ENCODE data around the gene SMTNL2. TPM values are rescaled to one million over a fixed set of nuclear protein-coding genes. Genes with fewer than 3 reads are reported as not detected.

SMTNL2 gene
- total RNA-seq, 1 donor = not detected

DNA sequence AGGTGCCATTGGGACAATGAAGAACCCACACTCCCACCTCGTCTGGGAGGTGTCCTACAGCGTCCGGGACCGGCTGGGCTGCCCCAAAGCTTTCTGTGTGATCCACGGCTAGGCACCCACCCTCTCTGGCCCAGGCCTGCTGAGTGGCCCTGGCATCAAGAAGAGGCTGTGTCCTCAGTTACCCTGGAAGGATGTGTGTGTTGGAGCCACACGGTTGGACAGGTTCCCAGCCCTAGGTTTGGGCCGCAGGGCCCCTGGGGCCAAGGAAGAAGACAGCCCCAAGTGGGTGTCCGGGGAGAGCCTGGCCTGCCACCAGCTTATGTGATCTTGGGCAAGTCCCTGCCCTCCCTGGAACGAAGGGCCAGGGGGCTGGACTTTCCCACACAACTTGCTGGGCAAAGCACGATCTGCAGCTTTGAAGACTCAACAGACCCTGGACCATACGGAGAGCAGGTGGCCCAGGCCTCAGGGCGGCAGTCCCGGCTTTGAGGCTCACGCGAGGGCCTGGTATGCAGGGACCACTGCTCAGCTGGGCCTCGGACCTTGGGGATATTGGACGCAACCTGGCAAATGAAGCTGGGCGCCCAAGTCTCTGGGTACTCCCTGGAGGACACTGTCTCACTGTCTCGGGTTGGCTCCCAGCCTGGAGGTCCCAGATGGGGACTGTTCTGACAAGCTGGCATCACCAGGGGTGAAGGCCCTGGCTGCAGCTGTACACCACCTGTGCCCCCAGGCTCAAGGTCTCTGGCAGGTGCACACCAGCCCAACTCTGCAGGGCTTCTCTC lies 46.7 kb upstream of the SMTNL2 start:
- TF ChIP-seq, protein P1, sequence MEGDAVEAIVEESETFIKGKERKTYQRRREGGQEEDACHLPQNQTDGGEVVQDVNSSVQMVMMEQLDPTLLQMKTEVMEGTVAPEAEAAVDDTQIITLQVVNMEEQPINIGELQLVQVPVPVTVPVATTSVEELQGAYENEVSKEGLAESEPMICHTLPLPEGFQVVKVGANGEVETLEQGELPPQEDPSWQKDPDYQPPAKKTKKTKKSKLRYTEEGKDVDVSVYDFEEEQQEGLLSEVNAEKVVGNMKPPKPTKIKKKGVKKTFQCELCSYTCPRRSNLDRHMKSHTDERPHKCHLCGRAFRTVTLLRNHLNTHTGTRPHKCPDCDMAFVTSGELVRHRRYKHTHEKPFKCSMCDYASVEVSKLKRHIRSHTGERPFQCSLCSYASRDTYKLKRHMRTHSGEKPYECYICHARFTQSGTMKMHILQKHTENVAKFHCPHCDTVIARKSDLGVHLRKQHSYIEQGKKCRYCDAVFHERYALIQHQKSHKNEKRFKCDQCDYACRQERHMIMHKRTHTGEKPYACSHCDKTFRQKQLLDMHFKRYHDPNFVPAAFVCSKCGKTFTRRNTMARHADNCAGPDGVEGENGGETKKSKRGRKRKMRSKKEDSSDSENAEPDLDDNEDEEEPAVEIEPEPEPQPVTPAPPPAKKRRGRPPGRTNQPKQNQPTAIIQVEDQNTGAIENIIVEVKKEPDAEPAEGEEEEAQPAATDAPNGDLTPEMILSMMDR (IDR thresholded peaks at IDR 0.05; ENCODE audit: insufficient read depth, low read depth, low read length) = no peak
- no peak overlapping the region for H3K4me3 ChIP-seq (ENCODE audit: low read depth, low read length)
- no peak for DNase-seq (ENCODE audit: low read depth)

DNA sequence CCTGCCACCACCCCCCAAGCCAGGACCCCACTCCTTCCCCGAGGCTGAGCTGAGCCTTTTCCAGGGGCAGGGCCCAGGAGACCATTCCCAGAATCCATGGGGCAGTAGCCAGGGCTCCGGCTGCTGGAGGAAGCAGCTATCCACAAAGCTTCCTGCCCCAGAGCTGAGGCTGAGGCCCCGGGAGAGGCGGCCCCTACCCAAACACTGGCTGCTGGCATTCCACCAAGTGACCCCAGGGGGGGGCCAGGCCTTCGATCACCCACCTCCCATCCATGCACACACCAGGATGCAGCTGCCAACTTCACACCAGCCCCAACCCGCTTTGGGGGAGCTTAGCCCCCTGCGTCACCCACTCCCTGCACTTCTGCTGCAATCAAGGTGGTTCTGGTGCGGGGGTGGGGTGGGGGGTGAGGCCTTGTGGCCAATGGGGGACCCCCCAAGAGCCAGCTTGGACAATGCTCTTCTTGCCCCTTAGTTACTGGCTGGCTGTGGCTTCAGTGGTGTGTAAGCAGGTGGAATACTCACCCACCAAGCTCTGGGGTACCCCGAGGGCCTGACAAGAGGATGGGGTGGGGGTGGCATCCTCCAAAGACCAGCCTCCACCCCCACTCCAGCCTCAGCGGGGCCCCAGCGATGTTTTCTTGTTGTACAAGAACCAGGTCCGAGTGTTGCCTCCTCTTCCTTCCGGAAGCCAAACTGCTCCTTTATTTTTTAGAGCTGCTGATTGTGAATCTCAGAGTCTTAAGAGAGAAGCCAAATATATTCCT lies 45.9 kb upstream of the SMTNL2 start:
- TF ChIP-seq, protein P1 (IDR thresholded peaks at IDR 0.05; ENCODE audit: insufficient read depth, low read depth, low read length) = no peak
- no peak for DNase-seq (ENCODE audit: low read depth)
- H3K4me3 ChIP-seq (ENCODE audit: low read depth, low read length) = no peak overlapping the region

DNA sequence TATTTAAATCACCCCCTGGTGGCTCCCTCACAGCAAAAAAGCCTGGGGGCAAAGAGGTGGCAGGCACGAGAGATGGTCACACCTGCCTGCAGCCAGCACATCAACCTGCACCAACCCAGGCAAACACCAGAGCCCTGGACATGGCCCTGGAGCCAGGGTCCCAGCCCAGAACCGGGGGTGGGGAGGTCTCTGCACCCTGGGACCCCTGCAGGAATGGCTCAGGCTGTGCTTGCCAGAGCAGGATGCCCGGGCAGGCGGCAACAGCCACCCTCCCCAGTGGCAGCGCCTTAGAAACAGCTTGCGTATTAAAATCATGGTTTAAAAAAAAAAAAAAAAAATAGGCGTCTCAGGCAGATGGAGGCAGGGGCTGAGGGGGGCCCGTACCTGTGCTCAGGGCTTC lies 45.3 kb upstream of the SMTNL2 start:
- TF ChIP-seq, protein P1 (IDR thresholded peaks at IDR 0.05; ENCODE audit: insufficient read depth, low read depth, low read length) = no peak
- no peak for DNase-seq (ENCODE audit: low read depth)
- H3K4me3 ChIP-seq (ENCODE audit: low read depth, low read length) = no peak overlapping the region

DNA sequence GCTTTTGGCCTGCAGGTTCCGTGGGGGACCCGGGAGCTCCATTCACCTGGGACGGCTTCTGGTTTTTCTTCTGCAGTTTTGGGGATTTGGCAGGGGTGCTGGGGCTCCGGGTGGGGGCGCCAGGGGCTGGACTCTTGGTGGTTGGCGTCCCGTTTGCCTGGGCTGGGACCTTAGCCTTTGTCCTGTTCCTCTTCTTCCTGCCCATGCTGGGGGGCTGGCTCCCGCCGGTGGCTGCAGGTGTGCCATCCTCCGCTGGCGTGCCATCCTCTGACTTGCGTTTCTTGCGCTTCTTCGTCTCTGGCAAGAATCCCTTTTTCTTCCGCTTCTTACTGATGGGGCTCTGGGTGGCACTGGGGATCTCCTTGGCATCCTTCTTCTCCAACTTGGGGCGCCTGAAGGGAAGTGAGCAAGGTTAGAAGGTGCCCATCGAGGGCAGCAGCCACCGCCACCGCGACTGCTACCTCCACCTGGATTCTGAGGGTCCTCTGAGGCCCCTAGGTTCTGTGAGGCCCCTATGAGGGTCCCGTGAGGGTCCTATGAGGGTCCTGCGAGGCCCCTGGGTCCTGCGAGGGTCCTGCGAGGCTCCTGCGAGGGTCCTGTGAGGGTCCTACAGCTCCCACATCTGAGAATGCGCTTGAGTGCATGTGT lies 44.6 kb upstream of the SMTNL2 start:
- no peak overlapping the region for H3K4me3 ChIP-seq (ENCODE audit: low read depth, low read length)
- TF ChIP-seq, protein P1 (IDR thresholded peaks at IDR 0.05; ENCODE audit: insufficient read depth, low read depth, low read length) = no peak
- DNase-seq (ENCODE audit: low read depth) = no peak

DNA sequence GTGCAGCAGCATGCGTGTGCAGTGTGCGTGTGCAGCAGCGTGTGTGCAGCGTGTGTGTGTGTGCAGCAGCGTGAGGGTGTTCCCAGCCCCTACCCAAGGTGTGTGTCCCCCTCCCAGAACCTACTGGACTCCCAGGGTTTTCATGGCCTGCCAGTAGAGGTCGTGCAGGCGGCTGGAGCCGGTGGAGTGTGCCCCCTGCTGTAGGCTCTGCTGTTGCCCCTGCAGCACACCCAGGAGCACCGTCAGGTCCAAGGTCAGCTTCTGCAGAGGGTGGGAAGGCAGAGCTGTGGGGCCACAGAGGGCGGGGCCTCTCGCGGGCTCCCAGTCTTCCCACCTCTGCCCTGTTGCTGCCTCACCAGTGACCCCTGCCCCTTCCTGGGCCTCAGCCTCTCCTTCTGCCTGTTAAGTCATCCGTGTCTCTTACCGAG lies 44.1 kb upstream of the SMTNL2 start:
- no peak for DNase-seq (ENCODE audit: low read depth)
- TF ChIP-seq, protein P1 (IDR thresholded peaks at IDR 0.05; ENCODE audit: insufficient read depth, low read depth, low read length) = no peak

DNA sequence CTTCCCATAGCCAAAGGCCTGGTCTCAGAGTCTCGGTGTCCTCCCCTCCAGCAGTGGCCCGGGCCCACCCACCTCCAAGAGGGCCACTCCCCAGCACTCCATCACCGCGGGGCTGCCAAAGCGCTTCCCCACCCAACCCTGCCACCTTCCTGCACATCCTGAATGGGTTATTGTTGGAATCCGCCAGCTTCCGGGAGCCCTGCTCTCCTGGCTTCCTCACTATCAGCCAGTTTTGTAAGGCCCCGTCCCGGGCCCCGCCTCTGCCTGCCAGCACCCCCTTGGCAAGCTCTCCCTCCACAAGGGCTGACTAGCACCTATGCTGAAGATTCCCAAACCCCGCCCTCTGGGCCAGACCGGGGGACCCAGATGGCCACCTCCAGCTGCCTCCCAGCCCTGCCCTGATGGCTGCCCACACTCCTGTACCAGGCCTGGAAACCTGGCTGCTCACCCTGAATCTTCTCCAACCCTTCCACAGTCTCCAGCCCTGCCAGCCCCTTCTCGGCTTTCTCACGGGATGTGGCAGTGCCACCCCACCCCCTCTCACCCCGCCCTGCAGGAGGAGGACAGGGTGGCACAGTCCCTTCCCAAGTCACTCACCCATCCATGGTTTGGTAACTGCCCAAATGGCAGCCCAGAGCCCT lies 43.5 kb upstream of the SMTNL2 start:
- no peak overlapping the region for H3K4me3 ChIP-seq (ENCODE audit: low read depth, low read length)
- DNase-seq (ENCODE audit: low read depth) = no peak
- TF ChIP-seq, protein P1 (IDR thresholded peaks at IDR 0.05; ENCODE audit: insufficient read depth, low read depth, low read length) = no peak

More for the DNA sequence above, 44.1 kb upstream of the SMTNL2 start:
- no peak overlapping the region for H3K4me3 ChIP-seq (ENCODE audit: low read depth, low read length)
